ENCODE data around the gene SACM1L.

The SACM1L gene

GRCh38 chr3:45700570-45701073 lies 11.4 kb downstream of the SACM1L start:
- TF ChIP-seq PPARA (CRISPR knock-in tag; IDR thresholded peaks at IDR 0.05; ENCODE audit: borderline replicate concordance) (no peak), TOX (CRISPR knock-in tag; IDR thresholded peaks at IDR 0.05; ENCODE audit: borderline replicate concordance) (no peak), CREB5 (CRISPR knock-in tag; IDR thresholded peaks at IDR 0.05; ENCODE audit: low read depth) (no peak), OSR1 (CRISPR knock-in tag; IDR thresholded peaks at IDR 0.05) (no peak), GLIS3 (CRISPR knock-in tag; IDR thresholded peaks at IDR 0.05) (no peak), ZNF70 (CRISPR knock-in tag; IDR thresholded peaks at IDR 0.05) (no peak)
- ATAC-seq: no peak

- no peak for ATAC-seq
- TF ChIP-seq ZFP3 (CRISPR knock-in tag; IDR thresholded peaks at IDR 0.05) (no peak), ZNF8 (CRISPR knock-in tag; IDR thresholded peaks at IDR 0.05) (no peak), ESRRG (CRISPR knock-in tag; IDR thresholded peaks at IDR 0.05) (no peak), ZNF70 (CRISPR knock-in tag; IDR thresholded peaks at IDR 0.05) (no peak), SNAI2 (CRISPR knock-in tag; IDR thresholded peaks at IDR 0.05) (no peak), ZNF565 (CRISPR knock-in tag; conservative IDR thresholded peaks at IDR 0.05; ENCODE audit: low read depth) (no peak), PATZ1 (CRISPR knock-in tag; IDR thresholded peaks at IDR 0.05; ENCODE audit: borderline replicate concordance) (no peak), CSRNP3 (CRISPR knock-in tag; IDR thresholded peaks at IDR 0.05) (no peak), ARNTL (CRISPR knock-in tag; IDR thresholded peaks at IDR 0.05; ENCODE audit: borderline replicate concordance, low read depth) (no peak), ZFP30 (CRISPR knock-in tag; IDR thresholded peaks at IDR 0.05) (no peak), GLIS3 (CRISPR knock-in tag; IDR thresholded peaks at IDR 0.05) (no peak), BACH2 (CRISPR knock-in tag; IDR thresholded peaks at IDR 0.05; ENCODE audit: borderline replicate concordance) (no peak)
Observed at GRCh38 chr3:45701172-45701867, 12.1 kb downstream of the SACM1L start.

GRCh38 chr3:45704301-45704943 lies 15.2 kb downstream of the SACM1L start:
- TF ChIP-seq OSR1 (CRISPR knock-in tag; IDR thresholded peaks at IDR 0.05) (no peak), RARB (CRISPR knock-in tag; IDR thresholded peaks at IDR 0.05) (no peak), PATZ1 (CRISPR knock-in tag; IDR thresholded peaks at IDR 0.05; ENCODE audit: borderline replicate concordance) (no peak), SNAI2 (CRISPR knock-in tag; IDR thresholded peaks at IDR 0.05) (no peak), ISL1 (CRISPR knock-in tag; IDR thresholded peaks at IDR 0.05) (no peak), TOX (CRISPR knock-in tag; IDR thresholded peaks at IDR 0.05; ENCODE audit: borderline replicate concordance) (no peak), BACH2 (CRISPR knock-in tag; IDR thresholded peaks at IDR 0.05; ENCODE audit: borderline replicate concordance) (no peak), TSHZ2 (CRISPR knock-in tag; IDR thresholded peaks at IDR 0.05) (no peak), ZFP30 (CRISPR knock-in tag; IDR thresholded peaks at IDR 0.05) (no peak), CSDC2 (CRISPR knock-in tag; IDR thresholded peaks at IDR 0.05) (no peak)
- ATAC-seq: no peak
